ENCODE results near the gene VTN. TPM values are rescaled to one million over a fixed set of nuclear protein-coding genes. Genes with fewer than 3 reads are reported as not detected.

VTN gene
- total RNA-seq, 1 donor from 2014 or later: 0.34 TPM

DNA sequence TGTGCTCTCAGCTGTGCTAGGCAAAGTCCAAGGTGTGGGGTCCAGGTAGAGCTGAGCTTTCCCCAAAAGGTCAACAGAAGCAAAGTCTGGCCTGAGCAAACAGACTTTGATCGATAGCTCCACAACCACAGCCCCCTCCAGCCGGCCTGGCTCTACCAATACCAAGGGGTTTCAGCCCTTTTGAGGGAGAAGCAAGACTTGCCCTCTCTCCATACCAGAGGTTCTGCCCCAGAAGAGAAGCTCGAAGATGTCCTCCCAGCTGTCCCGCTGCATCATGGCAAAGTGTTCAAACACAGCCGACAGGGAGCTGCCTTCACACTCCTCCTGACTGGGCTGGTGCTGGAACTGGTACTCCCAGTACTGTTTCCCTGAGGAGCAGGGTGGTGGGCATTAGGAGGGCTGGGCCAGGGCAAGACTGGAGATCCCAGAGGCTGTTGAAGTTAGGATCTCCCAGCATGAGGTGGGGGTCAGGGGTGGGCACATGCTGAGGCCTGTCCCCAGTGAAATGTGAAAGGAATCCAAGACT lies 1.7 kb downstream of the VTN start:
- no peak for DNase-seq

DNA sequence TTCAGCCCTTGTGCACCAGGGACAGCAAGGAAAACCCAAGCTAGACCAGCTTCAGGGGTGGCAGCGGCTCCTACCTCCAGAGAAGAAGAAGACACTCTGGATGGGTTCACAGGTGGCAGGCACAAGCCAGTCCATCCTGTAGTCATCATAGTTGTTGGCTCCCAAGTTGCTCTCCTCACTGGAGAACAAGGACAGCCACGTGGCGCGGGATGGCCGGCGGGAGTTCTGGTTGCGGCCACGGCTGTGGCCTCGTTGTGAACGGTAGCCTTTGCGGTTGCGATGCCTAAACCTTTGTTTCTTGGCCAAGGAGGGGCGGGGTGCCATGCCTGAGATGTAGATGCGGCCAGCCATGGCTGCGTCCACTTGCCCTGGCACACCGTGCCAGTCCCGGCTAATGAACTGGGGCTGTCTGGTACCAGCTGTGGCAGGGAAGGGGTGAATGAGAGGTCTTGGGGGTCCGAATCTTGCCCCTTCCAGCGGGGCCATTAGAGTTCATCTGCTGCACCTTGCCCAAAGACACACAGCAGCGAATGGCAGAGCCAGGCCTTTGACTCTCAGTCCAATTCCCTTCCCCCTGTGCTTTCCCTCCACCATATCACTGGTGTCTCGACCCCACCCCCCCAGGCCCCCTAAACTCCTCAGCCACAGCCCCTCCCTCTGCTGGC lies 2.3 kb downstream of the VTN start:
- no peak for DNase-seq

DNA sequence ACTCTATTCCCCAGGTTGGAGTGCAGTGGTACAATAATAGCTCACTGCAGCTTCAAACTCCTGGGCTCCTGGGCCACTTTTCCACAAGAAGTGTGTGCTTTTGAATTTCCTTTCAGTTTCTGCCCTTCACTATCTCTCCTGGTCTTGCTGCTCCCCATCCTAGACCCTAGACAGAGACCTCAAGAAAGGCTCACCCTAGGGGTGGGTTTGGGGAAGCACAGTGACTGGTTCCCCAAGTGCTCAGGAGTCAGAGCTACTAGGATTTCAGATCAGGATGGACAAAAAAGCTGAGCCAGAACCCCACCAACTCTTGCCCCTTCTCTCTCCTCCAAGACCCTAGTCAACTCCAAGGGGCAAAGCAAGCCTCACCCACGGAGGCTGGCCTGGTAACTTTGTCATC lies 3.5 kb downstream of the VTN start:
- no peak for DNase-seq

DNA sequence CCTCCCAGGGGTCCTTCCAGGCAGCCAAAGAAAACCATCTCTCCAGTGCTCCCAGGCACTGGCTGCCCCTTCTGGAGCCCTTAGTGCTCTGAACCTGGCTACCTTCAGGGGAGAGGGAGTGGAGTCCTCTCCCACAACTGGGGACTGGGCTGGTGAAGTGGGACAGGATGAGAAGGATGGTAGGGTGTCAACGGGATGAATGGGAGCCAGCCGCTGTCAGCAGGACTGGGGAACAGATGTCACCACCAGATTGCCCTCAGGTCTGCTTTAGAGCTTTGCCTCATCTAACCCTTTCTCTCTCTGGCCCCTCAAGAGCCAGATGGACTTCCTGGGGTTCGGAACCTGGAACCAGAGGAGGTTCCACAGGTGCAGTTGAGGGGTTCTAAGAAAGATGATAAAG lies 4.6 kb downstream of the VTN start:
- DNase-seq: no peak

DNA sequence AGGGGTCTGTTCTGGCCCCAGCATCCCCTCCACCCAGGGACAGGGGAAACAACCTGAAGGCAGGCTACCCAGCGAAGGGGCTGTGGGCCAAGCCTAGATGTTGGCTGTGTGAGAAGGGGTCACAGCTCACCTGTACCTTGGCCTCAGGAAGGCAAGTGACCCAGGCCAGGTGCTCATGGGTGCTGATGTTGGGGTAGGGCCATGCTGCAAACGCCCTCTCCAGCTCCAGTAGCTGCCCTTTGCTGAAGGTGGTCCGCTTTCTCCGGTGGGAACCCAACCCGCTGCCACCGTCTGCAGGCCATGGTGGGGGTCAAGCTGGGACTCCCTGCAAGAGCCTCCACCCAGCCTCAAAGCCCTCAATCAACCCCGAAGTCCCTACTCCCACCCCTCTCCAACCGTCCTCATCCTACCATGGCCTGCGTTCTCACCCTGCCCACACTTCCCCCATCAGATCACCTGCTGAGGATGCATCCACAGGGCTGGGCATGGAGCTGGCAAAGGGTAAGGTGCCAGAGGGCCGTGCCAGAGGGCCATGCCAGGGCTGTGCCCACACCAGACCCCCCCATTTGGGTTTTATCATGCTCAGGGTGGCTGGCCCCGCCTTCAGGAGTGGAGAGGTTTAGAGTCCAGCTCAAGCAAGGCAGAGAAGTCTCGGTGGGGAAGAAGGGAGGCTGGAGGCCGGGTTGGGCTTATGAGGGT lies 5.3 kb downstream of the VTN start, which contains the start of gene SEBOX:
SEBOX (minus strand) TSS at position 535 of the 699 bp plus-strand sequence; CDS start at position 487, 48 bp downstream.
- DNase-seq: no peak

DNA sequence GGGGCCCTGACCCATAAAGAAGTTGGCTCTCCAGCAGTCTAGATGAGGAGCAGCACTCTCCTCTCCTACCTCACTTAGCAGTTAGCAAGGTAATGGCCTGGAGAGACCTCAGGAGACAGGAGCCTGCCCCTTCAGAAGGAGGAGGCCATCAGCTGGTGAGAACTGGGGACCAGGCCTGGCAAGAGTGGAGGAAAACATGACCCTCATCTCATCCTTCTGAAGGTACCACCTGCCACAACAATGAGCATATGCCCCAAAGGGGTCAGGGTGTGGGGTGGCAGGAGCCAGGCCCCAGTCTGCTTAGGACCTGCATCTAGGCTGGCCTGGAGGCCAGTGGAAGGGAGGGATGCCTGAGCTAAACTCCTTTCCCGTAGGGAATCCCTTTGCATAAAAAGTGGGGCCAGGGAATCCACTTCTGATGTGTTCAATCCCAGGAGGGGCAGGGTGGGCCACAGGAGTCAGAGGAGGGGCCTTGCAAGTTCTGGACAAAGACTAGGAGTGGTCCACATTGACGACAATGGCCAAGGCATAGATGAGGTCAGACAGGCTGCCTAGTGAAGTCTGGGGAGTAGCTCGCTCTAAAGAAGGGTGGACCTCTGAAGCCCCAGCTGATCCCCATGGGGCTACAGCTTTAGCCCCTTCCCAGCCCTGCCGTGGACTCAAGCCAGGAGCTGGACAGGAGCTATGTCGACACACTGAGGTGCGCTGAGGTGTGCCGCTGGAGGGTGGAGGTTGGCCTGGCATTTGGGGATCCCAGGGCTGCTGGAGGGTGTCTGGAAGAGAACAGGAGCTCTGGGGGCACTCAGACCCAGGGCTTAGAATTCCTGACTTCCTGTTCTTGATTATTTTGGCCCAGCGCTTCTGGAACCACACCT lies 6.1 kb downstream of the VTN start:
- no peak for DNase-seq

DNA sequence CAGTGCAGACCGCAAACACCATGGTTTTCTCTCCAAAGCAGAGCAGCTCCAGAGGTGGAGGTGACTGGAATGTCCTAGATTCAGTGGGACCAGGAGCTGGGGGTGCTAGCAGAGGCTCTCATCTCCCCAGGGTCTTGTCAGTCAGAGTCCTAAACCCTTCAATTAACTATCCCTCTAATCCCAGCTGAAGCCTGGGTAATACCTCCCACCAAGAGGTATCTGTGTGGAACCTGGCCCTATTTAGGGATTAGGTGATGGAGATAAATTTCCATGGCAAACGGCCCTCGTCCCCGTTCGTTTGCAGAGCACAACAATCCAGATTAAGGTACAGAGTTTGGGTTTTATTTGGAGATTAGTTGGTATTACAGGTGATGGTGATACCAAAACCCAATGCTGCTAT lies 6.9 kb downstream of the VTN start:
- no peak for DNase-seq

DNA sequence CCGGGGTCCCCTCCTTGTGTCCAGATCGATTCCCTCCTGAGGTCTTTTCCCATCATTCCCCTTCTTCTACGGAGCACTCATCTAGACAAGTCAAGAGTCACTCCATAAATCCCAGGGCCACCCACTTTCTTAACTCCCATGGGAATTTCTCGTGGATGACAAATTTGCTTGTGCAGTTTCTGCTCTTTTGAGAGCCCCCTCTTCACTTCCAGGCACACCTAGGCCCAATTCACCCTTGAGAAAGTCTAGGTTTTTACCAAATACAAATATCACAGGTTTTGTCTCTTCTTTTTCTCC lies 12.3 kb downstream of the VTN start:
- DNase-seq: no peak

DNA sequence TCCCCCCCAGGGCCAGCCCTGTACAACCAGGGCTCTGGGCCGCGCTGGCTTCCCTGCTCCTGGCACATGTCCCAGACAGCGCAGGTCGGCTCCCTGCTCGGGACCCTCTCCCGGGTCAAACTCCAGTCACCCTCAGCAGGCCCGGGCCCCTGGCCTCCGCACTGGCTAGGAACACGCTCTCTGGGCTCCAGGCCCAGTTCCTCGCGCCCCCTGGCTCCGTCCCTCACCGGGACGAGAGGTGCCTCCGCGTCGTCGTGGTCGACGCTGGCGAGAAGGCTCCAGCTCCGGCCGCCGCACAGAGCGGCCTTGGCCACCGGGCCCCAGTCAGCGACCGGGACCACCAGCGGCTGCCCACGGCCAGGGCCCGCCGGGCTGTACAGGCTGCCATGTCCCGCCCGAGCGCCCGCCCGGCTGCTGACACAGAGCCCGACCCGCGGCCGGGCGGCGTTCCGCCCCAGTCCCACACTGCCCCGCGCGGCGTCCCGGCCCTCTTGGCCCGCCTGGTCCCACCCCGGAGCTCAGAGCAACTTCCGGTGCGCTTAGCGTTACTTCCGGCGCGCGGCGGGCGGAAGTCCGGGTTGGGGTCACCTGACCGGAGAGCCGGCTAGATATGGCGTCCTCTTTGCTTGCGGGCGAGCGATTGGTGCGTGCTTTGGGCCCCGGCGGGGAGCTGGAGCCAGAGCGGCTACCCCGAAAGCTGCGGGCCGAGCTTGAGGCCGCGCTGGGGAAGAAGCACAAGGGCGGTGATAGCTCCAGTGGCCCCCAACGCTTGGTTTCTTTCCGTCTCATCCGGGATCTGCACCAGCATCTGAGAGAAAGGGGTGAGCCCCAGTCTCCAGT lies 12.8 kb downstream of the VTN start, which contains the start of gene POLDIP2:
POLDIP2 (minus strand) TSS at position 467 of the 840 bp plus-strand sequence; CDS start at position 388, 79 bp downstream.
- peak; percentile 96 for DNase-seq

DNA sequence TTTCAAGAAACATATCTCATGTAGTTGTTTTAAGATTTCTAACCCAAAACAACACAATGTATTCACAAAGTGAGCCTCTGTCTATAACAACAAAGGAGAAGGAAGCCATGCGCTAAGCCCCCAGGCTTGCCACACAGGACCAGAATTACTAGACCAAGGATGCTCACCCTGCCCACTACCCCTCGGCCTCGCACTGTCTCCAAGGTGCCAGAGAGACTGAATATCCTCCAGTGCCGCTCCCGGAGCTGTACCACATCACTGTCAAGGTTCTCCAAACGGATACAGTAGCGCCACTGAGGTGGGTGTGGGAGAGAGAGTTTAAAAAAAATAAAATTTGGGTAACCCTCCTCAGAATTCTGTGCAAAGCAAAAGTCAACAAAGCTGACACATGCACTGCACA lies 19.8 kb downstream of the VTN start:
- no peak for DNase-seq

DNA sequence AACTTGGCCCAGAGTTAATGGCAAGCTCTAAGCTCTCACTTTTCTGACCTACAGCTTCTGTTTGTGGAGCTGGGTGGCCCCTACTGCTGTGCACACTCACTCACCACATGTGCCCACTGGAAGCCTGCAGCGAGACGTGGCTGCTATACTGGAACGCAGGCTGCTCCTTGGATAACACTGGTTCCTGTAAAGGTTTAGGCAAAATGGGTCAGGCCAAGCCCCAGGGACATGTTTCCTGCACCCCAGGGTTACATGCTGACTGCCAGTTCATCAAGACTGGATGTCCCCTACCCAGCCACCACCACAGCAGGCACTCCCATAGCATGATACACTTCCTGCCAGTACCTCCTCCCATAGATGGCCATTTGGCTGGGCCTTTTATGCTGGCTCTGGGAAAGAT lies 21.1 kb downstream of the VTN start:
- no peak for DNase-seq

DNA sequence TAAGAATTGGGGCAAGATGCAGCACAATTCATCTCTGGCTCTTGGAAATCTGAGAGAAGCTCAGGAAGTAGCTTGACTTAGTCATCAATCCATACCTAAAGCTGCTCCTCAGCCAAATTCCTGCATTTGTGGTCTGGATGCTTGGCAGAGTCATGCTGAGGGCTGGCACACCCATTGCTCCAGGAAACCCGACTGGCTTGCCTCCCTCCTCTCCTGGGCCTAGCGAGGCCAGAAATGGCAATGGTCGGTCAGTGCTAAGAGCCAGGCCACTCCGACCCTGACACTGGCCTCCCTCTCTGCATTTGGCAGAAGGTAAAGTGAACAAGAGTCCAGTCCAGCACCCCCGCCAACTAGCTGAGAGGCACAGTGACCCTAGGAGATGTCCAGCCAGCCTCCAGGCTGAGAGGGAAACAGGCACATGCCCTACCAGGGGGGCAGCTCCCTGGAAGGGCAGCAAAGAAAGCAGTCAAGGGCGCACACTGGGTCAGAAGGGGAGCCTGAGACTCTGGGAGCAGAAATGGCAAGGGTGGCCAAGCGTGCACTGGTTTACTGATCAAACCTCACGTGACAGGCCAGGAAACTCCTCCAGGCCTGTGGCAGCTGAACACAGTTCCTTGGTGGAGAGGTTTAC lies 22.7 kb downstream of the VTN start:
- peak; percentile 80 for DNase-seq

DNA sequence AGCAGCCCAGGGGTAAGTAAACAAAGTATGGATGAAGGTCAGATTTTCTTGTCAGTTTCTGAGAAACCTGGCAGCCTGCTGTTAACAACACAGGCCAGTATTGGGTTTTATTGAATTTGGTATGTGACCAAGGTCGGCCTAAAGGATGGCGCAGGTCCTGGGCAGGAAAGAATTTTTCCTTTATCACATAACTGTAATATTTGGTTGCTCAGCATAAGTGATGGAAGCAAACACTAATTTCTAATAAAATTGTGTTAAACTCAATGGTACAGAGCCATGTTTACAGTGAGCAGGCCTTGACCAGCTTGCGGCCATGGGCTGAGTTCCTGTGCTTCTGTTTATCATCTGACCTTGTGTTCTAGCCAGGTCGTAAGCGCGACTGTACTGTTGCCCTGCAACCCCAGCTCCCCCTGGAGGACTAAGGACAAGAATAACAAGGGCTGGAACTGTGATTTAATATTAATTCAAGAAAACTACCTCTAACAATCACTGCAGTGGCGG lies 23.3 kb downstream of the VTN start:
- DNase-seq: peak; percentile 90

DNA sequence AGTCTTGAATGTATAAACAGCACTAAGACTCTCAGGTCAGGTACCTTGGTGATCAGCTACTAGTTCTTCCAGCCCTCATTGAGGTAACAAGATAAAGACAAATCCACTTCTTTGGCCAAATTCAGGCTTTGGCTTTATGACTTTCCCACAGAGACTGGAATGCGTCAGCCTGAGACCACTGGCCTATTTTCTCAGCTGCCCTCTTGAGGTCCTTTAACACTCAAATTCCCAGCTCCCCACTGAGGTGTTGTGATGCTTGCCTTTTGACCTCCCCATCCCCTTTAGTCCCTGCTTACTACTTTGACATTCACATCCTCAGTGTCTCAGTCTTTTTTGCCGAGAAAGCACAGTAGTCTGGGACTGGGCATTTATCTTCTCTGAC lies 23.9 kb downstream of the VTN start:
- no peak for DNase-seq

DNA sequence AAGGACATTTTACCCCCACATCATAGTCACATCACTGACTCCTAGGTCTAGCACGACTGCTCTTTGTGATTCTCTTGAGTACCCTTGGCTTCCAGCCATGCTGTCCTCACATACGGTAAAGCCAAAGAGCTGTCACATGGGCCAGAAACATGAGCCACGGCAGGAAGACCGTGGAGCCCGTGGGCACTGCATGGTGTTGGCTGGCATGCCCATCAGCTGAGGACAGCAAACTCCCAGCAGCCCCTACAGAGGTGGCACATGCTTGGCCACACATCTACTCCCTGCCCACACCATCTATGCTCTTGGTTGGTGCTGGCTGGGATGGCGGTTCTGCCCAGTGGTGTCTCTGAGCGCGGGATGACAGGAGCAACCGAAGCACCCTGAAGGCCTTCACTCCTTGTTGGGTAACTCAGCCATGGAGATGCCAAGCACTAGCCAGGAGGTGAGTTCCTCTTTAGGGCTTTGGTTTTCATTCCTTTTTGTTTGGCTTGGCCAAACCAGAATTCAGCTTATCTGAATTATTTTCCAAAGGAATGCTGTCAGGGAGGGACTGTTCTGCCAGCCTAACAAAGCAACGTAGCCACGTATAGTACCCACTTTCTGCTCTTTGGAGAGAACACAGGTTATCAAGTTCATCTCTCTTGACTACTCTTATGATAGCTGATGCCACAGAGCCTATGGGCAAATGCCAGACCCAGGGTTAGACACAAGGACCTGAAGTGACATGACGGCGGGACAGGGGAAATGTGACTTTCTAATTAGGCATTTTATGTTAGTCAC lies 24.5 kb downstream of the VTN start:
- peak; percentile 40 for DNase-seq

DNA sequence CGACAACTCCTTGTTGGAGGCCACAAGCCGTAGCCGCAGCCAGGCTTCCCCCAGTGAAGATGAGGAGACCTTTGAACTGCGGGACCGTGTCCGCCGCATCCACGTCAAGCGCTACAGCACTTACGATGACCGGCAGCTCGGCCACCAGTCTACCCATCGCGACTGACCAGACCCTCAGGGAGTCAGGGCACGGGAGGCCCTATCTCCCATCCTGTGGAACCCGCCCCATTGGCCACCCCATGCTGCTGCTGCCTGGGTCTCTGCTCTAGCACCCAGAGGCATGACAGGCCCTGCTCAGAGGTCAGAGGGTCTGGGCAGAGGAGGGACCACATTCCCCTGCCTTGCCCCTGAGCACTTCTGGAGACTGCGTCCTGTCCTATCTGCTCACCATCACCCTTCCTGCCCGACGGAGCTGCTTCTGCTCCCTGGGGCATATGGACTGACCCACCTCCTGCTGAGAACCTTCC lies 25.6 kb downstream of the VTN start:
- no peak for DNase-seq

DNA sequence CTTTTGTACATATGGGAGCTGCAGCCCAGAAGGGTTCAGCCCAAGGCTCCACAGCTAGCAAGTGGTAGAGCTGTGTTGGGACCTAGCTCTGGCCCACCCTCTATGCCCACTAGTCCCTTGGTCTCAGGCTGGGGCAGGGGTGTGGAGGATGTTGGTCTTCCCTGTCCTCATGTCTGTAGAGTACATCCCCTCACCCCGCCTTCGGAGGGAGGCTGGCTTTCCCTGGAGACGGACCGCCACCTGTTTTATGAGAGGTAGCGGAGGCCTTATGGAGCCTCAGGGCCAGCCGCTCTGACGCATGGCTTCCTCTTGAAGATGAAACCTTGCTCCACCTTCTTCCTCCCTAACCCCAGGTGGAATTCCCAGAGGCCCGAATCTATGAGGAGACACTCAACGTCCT lies 26.1 kb downstream of the VTN start:
- no peak for DNase-seq

DNA sequence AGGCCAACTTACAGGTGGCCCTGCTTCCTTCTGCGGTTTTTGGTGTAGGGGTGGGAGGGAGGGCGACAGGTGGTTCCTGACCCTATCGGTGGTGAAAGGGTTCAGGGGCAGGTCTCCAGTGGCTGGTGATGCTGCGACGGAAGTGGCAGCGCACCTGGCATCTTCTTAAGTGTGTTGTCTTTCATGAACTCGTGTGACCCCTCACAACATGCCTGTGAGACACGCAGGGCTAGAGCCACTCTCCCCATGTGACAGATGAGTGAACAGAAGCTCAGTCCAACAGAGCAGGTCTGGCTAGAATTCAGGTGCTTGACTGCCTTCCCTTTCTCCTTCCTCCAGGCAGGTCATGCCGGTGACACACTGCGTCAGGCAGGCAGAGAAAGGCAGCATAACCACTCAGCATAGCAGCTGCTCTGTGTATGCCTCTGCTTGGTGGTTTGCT lies 26.6 kb downstream of the VTN start:
- no peak for DNase-seq

DNA sequence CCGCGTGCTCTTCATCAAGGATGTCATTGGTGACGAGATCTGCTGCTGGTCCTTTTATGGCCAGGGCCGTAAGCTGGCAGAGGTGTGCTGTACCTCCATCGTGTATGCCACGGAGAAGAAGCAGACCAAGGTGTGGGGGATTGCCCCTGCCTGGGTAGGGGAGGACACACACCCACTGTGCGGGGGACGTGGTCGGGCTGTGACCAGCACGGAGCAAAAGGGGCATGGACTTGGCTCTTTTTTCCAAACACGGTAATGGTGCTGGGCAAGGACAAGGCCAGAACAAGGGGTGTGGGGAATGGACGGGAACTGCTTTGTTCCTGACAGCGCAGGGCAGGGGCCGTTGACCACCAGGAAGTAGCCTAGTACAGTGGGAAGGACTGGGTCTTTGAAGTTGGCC lies 27.8 kb downstream of the VTN start:
- no peak for DNase-seq

DNA sequence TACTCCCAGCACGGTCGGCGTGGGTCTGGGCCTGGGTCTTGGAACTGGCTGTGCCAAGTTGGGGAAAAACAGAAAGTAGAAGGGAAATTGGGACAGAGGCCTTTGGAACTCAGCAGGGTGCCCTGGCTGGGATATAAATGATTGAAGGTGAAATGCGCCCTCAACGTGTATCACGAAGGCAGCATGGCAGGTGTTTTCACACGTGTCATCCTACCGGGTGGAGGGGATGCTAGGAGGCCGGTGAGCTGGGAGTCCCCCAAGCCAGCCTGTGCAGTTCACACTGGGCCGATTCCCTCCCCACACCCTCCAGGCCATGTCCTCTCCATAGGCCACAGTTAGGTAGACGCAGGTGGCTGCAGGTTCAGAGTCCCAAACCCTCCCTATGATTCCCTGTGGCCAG lies 28.6 kb downstream of the VTN start:
- DNase-seq: no peak

DNA sequence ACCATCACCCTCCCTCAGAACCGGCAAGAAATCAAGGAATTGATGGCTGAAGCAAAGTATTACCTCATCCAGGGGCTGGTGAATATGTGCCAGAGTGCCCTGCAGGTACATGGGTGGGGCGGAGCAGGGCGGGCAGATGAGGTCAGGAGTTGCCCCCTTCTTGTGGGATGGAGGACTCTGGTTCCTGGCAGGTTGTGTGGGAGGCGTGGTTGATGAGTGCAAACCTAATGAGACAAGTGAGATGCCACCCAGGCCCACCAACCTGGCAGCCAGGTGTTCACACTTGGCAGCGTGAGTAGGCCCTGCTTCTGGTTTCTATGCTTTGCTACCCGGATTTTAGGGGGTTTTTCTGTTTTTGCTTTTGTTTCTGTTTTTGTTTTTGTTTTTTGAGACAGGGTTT lies 29.7 kb downstream of the VTN start:
- DNase-seq: no peak

All from dermis blood vessel endothelial cell (primary cell).